ENCODE measurements around the gene C1QTNF12. TPM values are rescaled to one million over a fixed set of nuclear protein-coding genes. Genes with fewer than 3 reads are reported as not detected.

C1QTNF12 gene
- total and polyA plus RNA-seq, 2 donors (not counting 3 experiments of a cell fraction or from before 2014, with no cell fraction given), result 1.0 to 1.9 TPM

GRCh38 chr1:1260843-1261560 is 14.5 kb upstream of the C1QTNF12 start:
- peak; percentile 43 for DNase-seq (ENCODE audit: low read depth, low spot score)
- BruUV-seq (replicated peaks), result no TSS peak
- CTCF ChIA-PET, result interaction anchor here (0.8 to 4.6 kb wide), 6 partner anchors 13 to 139 kb away, joined by 3 to 25 read pairs (median 4); partner anchors contain the start of gene UBE2J2

More at GRCh38 chr1:1260843-1261560, 14.5 kb upstream of the C1QTNF12 start:
- Histone ChIP-seq H4K20me1 (replicated peaks; ENCODE audit: control insufficient read depth, extremely low read depth, insufficient read depth, low read length) (no peaks in the 10 kb centered on the region), H3K27ac (ENCODE audit: insufficient read depth, low read depth, low read length) (peak overlapping the region; percentile 72), H3K9ac (replicated peaks; ENCODE audit: extremely low read depth, insufficient read depth, low read length) (peak overlapping the region; percentile 44), H3K4me3 (replicated peaks in 1 of 3; ENCODE audit: insufficient read depth in 1 of 3, low read depth in 1 of 3, low read length in 3 of 3) (no peak overlapping the region), H3K9me3 (replicated peaks; ENCODE audit: control insufficient read depth, insufficient read depth, low read length) (no peaks in the 10 kb centered on the region), H3K36me3 (ENCODE audit: control insufficient read depth in 2 of 2, extremely low read depth in 1 of 2, insufficient read depth in 2 of 2, low read length in 2 of 2) (peaks cover 9 to 33% of the 10 kb centered on the region in 2 experiments), H3K4me1 (ENCODE audit: control insufficient read depth, extremely low read depth, insufficient read depth, low read length) (peaks cover 24% of the 10 kb centered on the region), H3K79me2 (ENCODE audit: control insufficient read depth, insufficient read depth, low read length) (peaks cover 20% of the 10 kb centered on the region), H3K27me3 (ENCODE audit: control insufficient read depth in 2 of 2, insufficient read depth in 2 of 2, low read length in 2 of 2) (no peaks in the 10 kb centered on the region), H3K4me2 (ENCODE audit: insufficient read depth, low read length) (peak overlapping the region; percentile 44), H2AFZ (ENCODE audit: low read depth, low read length) (no peak overlapping the region), H3K9me1 (replicated peaks; ENCODE audit: control insufficient read depth, extremely low read depth, insufficient read depth, low read length) (no peaks in the 10 kb centered on the region)
- intact Hi-C loops (cut with micrococcal nuclease), result loop anchor here (1.0 to 2.0 kb wide), 2 partner anchors 28 to 29 kb away; partner anchors contain the start of genes B3GALT6 and SDF4
- FAIRE-seq, result peak; percentile 88
- peak; percentile 12 for TF ChIP-seq POLR2AphosphoS5 (IDR thresholded peaks at IDR 0.05; ENCODE audit: insufficient read depth, low read depth, low read length)
- TF ChIP-seq EZH2 (IDR thresholded peaks at IDR 0.05; ENCODE audit: borderline replicate concordance, low read depth, low read length, severe bottlenecking), result no peak
- TF ChIP-seq MAX (IDR thresholded peaks at IDR 0.05; ENCODE audit: insufficient read depth, insufficient read length), result no peak
- TF ChIP-seq CTCF (IDR thresholded peaks at IDR 0.05; ENCODE audit: extremely low read depth in 1 of 2, insufficient read depth in 1 of 2, low read depth in 1 of 2, low read length in 2 of 2), result no peak
- peak; percentile 79 for TF ChIP-seq GATA2 (IDR thresholded peaks at IDR 0.05; ENCODE audit: insufficient read depth, insufficient read length, low read depth, low read length)
- no peak for TF ChIP-seq FOS (IDR thresholded peaks at IDR 0.05; ENCODE audit: borderline replicate concordance, insufficient read depth, low read length)
- TF ChIP-seq MYC (IDR thresholded peaks at IDR 0.05; ENCODE audit: low read depth, low read length), result no peak
- POLR2A ChIA-PET, result interaction anchor here (0.7 kb wide), 1 partner anchor 131 kb away, joined by 6 read pairs; no protein-coding TSS in a partner anchor
- dilution Hi-C loops (cut with MboI; ENCODE audit: extremely low pct_ligation_motif_present, low sequenced_read_pairs), result no loop called here
